Ishikawa (cell line): Measurements from ENCODE around the gene TMEM108.

Experiments
- CEBPB ChIP-seq: IDR thresholded peaks from 2 replicates; pipeline ENCODE4 v1.6.1; 2012
- CREB1 ChIP-seq: IDR thresholded peaks from 2 replicates; pipeline ENCODE4 v1.6.1; 2012; ENCODE audit warnings: low read depth
- EGR1 ChIP-seq: IDR thresholded peaks from 2 replicates; pipeline ENCODE4 v1.6.1; 2012
- EP300 ChIP-seq: IDR thresholded peaks from 2 replicates; pipeline ENCODE4 v1.6.1; 2012; ENCODE audit warnings: borderline replicate concordance
- FOXM1 ChIP-seq: IDR thresholded peaks from 2 replicates; pipeline ENCODE4 v1.6.1; 2012; ENCODE audit warnings: low read depth, borderline replicate concordance
- MAX ChIP-seq: IDR thresholded peaks from 2 replicates; pipeline ENCODE4 v1.6.1; 2012
- NFIC ChIP-seq: IDR thresholded peaks from 2 replicates; pipeline ENCODE4 v1.6.1; 2012
- RAD21 ChIP-seq: IDR thresholded peaks from 2 replicates; pipeline ENCODE4 v1.6.1; 2012; ENCODE audit warnings: low read depth
- REST ChIP-seq: IDR thresholded peaks from 2 replicates; pipeline ENCODE4 v1.6.1; 2012; ENCODE audit warnings: low read depth, mild to moderate bottlenecking
- TAF1 ChIP-seq: IDR thresholded peaks from 2 replicates; pipeline ENCODE4 v1.6.1; 2012; ENCODE audit warnings: low read depth, mild to moderate bottlenecking
- TCF12 ChIP-seq: IDR thresholded peaks from 2 replicates; pipeline ENCODE4 v1.6.1; 2012; ENCODE audit warnings: low read depth
- TEAD4 ChIP-seq: IDR thresholded peaks from 2 replicates; pipeline ENCODE4 v1.6.1; 2012
- USF1 ChIP-seq: IDR thresholded peaks from 2 replicates; pipeline ENCODE4 v1.6.1; 2012
- YY1 ChIP-seq: IDR thresholded peaks from 2 replicates; pipeline ENCODE4 v1.6.1; 2012; ENCODE audit warnings: low read depth
- ZBTB7A ChIP-seq: IDR thresholded peaks from 2 replicates; pipeline ENCODE4 v1.6.1; 2012; ENCODE audit warnings: low read depth

The TMEM108 gene

GRCh38 chr3:133153382-133153781 lies 115.2 kb downstream of the TMEM108 start:
- TF ChIP-seq TAF1 = no peak
- TF ChIP-seq TEAD4 = no peak
- TF ChIP-seq RAD21 = no peak
- no peak for TF ChIP-seq CEBPB
- TF ChIP-seq REST = no peak
- no peak for TF ChIP-seq USF1
- TF ChIP-seq EP300 = no peak
- no peak for TF ChIP-seq MAX
- no peak for TF ChIP-seq TCF12
- no peak for TF ChIP-seq CREB1
- TF ChIP-seq EGR1 = no peak
- no peak for TF ChIP-seq ZBTB7A
- TF ChIP-seq NFIC = no peak
- no peak for TF ChIP-seq YY1
- no peak for TF ChIP-seq FOXM1

- TF ChIP-seq TAF1 = no peak
- no peak for TF ChIP-seq EP300
- no peak for TF ChIP-seq EGR1
- TF ChIP-seq FOXM1 = no peak
- no peak for TF ChIP-seq CEBPB
- no peak for TF ChIP-seq TCF12
- no peak for TF ChIP-seq REST
These were observed 119.5 kb downstream of the TMEM108 start for GRCh38 chr3:133157716-133158115.

GRCh38 chr3:133158686-133159085 lies 120.5 kb downstream of the TMEM108 start:
- TF ChIP-seq TCF12 (no peak), ZBTB7A (no peak)

GRCh38 chr3:133159498-133160475 lies 121.6 kb downstream of the TMEM108 start:
- TF ChIP-seq REST = no peak

- no peak for TF ChIP-seq EGR1
- TF ChIP-seq EP300 = no peak
- TF ChIP-seq NFIC = no peak
- no peak for TF ChIP-seq CEBPB
- no peak for TF ChIP-seq CREB1
- no peak for TF ChIP-seq REST
These were observed 123.5 kb downstream of the TMEM108 start for GRCh38 chr3:133161656-133162055.
